Upper lobe of left lung (tissue), 6 donors: ENCODE results near the gene BEND7. TPM values are rescaled to one million over a fixed set of nuclear protein-coding genes. Genes with fewer than 3 reads are reported as not detected.

Experiments
- ATAC-seq, 2 donors: fragments of 200-7000 bp; cut with Tn5 transposase; one replicate each; pipeline ENCODE4 v1.9.1; 2022; ENCODE audit warnings: mild to moderate bottlenecking in 2 of 2, moderate library complexity in 2 of 2; ENCODE audit not compliant: low FRiP score in 2 of 2
- DNase-seq, 2 donors: peaks; one replicate each; pipeline ENCODE4 v3.0.0-alpha.2; 2019 to 2020
- H3K27ac ChIP-seq, 4 donors: fragments of 200-600 bp; sonication (generic); one replicate each; pipeline ENCODE4 v1.5.1; 2016 to 2019
- H3K27me3 ChIP-seq, 4 donors: fragments of 200-600 bp; sonication (generic); one replicate each; pipeline ENCODE4 v1.5.1; 2017 to 2019
- H3K36me3 ChIP-seq, 4 donors: fragments of 200-600 bp; sonication (generic); one replicate each; pipeline ENCODE4 v1.5.1; 2016 to 2019
- H3K4me1 ChIP-seq, 4 donors: fragments of 200-600 bp; sonication (generic); one replicate each; pipeline ENCODE4 v1.5.1; 2018 to 2019
- H3K4me3 ChIP-seq, 4 donors: fragments of 200-600 bp; sonication (generic); one replicate each; pipeline ENCODE4 v1.5.1; 2017 to 2019; ENCODE audit warnings: mild to moderate bottlenecking in 2 of 4, moderate library complexity in 1 of 4
- H3K9me3 ChIP-seq, 4 donors: fragments of 200-600 bp; sonication (generic); one replicate each; pipeline ENCODE4 v1.5.1; 2018 to 2019
- EP300 ChIP-seq, 4 donors: sonication (generic); formaldehyde crosslinking; IDR thresholded peaks; one replicate each; pipeline ENCODE4 v1.5.1; 2017; ENCODE audit warnings: antibody characterized with exemption in 4 of 4, control low read depth in 2 of 4
- POLR2A ChIP-seq, 4 donors: fragments of 450-650 bp; IDR thresholded peaks; one replicate each; pipeline ENCODE4 v1.5.1; 2016 to 2017; ENCODE audit warnings: antibody characterized with exemption in 4 of 4, mild to moderate bottlenecking in 2 of 4
- POLR2AphosphoS5 ChIP-seq, 2 donors: sonication (generic); formaldehyde crosslinking; IDR thresholded peaks; one replicate each; pipeline ENCODE4 v1.5.1; 2017; ENCODE audit warnings: antibody characterized with exemption in 2 of 2
- WGBS, 2 donors: methylation state at CpG; one replicate each; pipeline ENCODE4 v1.1.5; 2017 to 2018; 5-methylcytosine and 5-hydroxymethylcytosine counted together
- total RNA-seq, 6 donors: library from RNA; depleted of rRNA in 4 of 6; stranded (reverse); fragments of >200 nt in 4 of 6; gene quantifications; one replicate each; pipeline versions ENCODE4 v1.1.0 to v1.2.1, GENCODE V29; 2016 to 2021
- TF ChIP-seq, protein P1 (sequence below), 6 experiments: fragments of 450-650 bp in 4 of 6; fragments of 200-600 bp in 2 of 6; sonication (generic) in 2 of 6; IDR thresholded peaks; one replicate each; pipeline ENCODE4 v1.5.1; 2016 to 2019; ENCODE audit warnings: antibody characterized with exemption in 6 of 6
- donor health status: DM: no; HTN: no; CAD: no; lungs with moderate emphysema.
- donor health status: DM: no; HTN: yes; CAD: no; lungs with severe emphysema.

The BEND7 gene
- total RNA-seq, 6 donors from 2014 or later = 12.4 to 57.6 (median 26.4) TPM

DNA sequence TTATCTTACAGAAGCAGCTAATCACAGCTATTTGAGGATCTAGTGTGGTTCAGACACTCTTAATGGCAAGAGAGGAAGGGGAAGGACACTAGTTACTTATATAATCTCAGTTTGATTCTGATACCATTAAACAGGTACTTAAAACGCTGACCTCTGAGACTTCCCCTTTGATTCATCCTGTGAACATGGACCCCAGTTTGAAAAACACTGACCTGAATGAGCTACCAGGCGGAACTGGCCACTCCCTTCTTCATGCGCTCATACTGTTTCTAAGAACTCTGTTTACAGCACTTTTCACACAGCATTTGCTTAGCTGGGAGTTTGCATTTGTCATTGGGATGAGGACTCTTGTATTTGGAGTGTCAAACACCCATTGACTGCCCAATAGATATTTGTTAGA lies 45.7 kb downstream of the BEND7 start:
- H3K27ac ChIP-seq = no peak overlapping the region
- H3K9me3 ChIP-seq = no peaks in the 10 kb centered on the region
- H3K36me3 ChIP-seq = peaks cover 0 to 30% (median 0%) of the 10 kb centered on the region in 4 donors
- 71 to 83% methylated on average over 3 of the region's 3 CpGs for WGBS, 2 donors
- DNase-seq (no peak), ATAC-seq (no peak)
- no peak overlapping the region for H3K4me3 ChIP-seq
- H3K4me1 ChIP-seq = no peaks in the 10 kb centered on the region
- H3K27me3 ChIP-seq = no peaks in the 10 kb centered on the region
- TF ChIP-seq POLR2A (IDR thresholded peaks at IDR 0.05) = no peak
- TF ChIP-seq EP300 (IDR thresholded peaks at IDR 0.05) = no peak
- no peak for TF ChIP-seq POLR2AphosphoS5 (IDR thresholded peaks at IDR 0.05)
- TF ChIP-seq, protein P1, sequence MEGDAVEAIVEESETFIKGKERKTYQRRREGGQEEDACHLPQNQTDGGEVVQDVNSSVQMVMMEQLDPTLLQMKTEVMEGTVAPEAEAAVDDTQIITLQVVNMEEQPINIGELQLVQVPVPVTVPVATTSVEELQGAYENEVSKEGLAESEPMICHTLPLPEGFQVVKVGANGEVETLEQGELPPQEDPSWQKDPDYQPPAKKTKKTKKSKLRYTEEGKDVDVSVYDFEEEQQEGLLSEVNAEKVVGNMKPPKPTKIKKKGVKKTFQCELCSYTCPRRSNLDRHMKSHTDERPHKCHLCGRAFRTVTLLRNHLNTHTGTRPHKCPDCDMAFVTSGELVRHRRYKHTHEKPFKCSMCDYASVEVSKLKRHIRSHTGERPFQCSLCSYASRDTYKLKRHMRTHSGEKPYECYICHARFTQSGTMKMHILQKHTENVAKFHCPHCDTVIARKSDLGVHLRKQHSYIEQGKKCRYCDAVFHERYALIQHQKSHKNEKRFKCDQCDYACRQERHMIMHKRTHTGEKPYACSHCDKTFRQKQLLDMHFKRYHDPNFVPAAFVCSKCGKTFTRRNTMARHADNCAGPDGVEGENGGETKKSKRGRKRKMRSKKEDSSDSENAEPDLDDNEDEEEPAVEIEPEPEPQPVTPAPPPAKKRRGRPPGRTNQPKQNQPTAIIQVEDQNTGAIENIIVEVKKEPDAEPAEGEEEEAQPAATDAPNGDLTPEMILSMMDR (IDR thresholded peaks at IDR 0.05) = no peak

DNA sequence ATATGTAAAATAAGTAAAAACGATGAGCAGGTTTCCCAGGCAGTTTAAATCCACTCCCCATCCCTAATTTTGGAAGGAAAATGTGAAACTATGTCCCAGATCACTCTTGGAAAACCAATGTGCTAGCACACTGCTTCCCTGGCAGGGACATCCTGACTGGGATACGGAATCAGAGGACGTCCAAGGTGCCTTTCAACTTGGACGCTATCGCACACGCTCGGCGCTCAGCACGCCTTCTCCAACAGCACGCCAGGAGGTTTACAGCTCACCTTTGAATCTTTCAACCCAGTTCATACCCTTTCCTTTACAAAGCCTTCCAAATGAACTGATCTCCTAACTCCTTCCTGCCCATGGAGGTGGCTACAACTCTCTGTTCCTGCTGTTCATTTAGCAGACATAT lies 47.1 kb downstream of the BEND7 start:
- ATAC-seq (no peak), DNase-seq (no peak)
- Histone ChIP-seq H3K9me3 (no peaks in the 10 kb centered on the region), H3K4me1 (no peaks in the 10 kb centered on the region), H3K27me3 (no peaks in the 10 kb centered on the region), H3K36me3 (peaks cover 0 to 30% (median 0%) of the 10 kb centered on the region in 4 donors), H3K27ac (no peak overlapping the region), H3K4me3 (no peak overlapping the region)
- TF ChIP-seq, protein P1 (IDR thresholded peaks at IDR 0.05) = no peak
- TF ChIP-seq EP300 (IDR thresholded peaks at IDR 0.05) = no peak
- no peak for TF ChIP-seq POLR2A (IDR thresholded peaks at IDR 0.05)
- no peak for TF ChIP-seq POLR2AphosphoS5 (IDR thresholded peaks at IDR 0.05)
- 90 to 97% methylated on average over 10 of the region's 10 CpGs for WGBS, 2 donors

GRCh38 chr10:13475124-13475523 lies 53.7 kb downstream of the BEND7 start:
- H3K27ac ChIP-seq = no peak overlapping the region
- DNase-seq = no peak
- ATAC-seq = no peak
- no peaks in the 10 kb centered on the region for H3K27me3 ChIP-seq
- peaks cover 0 to 15% (median 2%) of the 10 kb centered on the region in 4 donors for H3K36me3 ChIP-seq
- H3K4me1 ChIP-seq = no peaks in the 10 kb centered on the region
- no peak for TF ChIP-seq POLR2AphosphoS5 (IDR thresholded peaks at IDR 0.05)
- TF ChIP-seq POLR2A (IDR thresholded peaks at IDR 0.05) = no peak
- TF ChIP-seq EP300 (IDR thresholded peaks at IDR 0.05) = no peak
- TF ChIP-seq, protein P1 (IDR thresholded peaks at IDR 0.05) = no peak
- H3K4me3 ChIP-seq = no peak overlapping the region
- H3K9me3 ChIP-seq = no peaks in the 10 kb centered on the region

DNA sequence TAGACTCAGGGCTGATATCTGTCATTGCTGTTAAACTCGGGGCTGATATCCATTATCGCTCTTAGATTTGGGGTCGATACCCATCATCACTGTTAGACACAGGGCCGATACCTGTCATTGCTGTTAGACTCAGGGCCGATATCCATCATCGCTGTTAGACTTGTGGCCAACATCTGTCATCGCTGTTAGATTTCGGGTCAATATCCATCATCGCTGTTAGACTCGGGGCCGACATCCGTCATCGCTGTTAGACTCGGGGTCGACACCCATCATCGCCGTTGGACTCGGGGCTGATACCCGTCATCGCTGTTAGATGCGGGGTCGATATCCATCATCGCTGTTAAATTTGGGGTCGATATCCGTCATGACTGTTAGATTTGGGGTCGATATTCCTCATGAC lies 54.8 kb downstream of the BEND7 start:
- TF ChIP-seq POLR2AphosphoS5 (IDR thresholded peaks at IDR 0.05) = no peak
- WGBS, 2 donors = 96% methylated on average over 26 of the region's 26 CpGs

GRCh38 chr10:13472359-13472758 lies 56.5 kb downstream of the BEND7 start:
- 92 to 93% methylated on average over 19 of the region's 19 CpGs for WGBS, 2 donors
- ATAC-seq (no peak), DNase-seq (no peak)
- H3K27me3 ChIP-seq = no peaks in the 10 kb centered on the region
- TF ChIP-seq, protein P1 (IDR thresholded peaks at IDR 0.05) = no peak
- TF ChIP-seq POLR2A (IDR thresholded peaks at IDR 0.05) (no peak), POLR2AphosphoS5 (IDR thresholded peaks at IDR 0.05) (no peak), EP300 (IDR thresholded peaks at IDR 0.05) (no peak)
- no peaks in the 10 kb centered on the region for H3K4me1 ChIP-seq
- peaks cover 0 to 7% (median 2%) of the 10 kb centered on the region in 4 donors for H3K36me3 ChIP-seq
- no peaks in the 10 kb centered on the region for H3K9me3 ChIP-seq
- no peak overlapping the region for H3K4me3 ChIP-seq
- H3K27ac ChIP-seq = no peak overlapping the region

More for the DNA sequence above, 54.8 kb downstream of the BEND7 start:
- no peaks in the 10 kb centered on the region for H3K9me3 ChIP-seq
- DNase-seq (no peak), ATAC-seq (no peak)
- H3K4me1 ChIP-seq = no peaks in the 10 kb centered on the region
- H3K27me3 ChIP-seq = no peaks in the 10 kb centered on the region
- no peak overlapping the region for H3K27ac ChIP-seq
- peaks cover 0 to 12% (median 2%) of the 10 kb centered on the region in 4 donors for H3K36me3 ChIP-seq
- H3K4me3 ChIP-seq = no peak overlapping the region
